HEK293 (cell line): Measurements from ENCODE around the gene SLC25A19.

Experiments
- CTCF ChIA-PET: fragments of 350-600 bp; formaldehyde crosslinking; extraction: SDS; loops from one replicate; lab custom pipeline; 2021; ENCODE audit warnings: antibody characterized with exemption; lab: Yijun Ruan, JAX
- POLR2A ChIA-PET: fragments of 300-600 bp; formaldehyde crosslinking; extraction: SDS; loops from one replicate; lab custom pipeline; 2020; ENCODE audit warnings: antibody characterized with exemption, inconsistent platforms; lab: Yijun Ruan, JAX
- H3K27ac ChIP-seq: fragments of 200-500 bp; sonication (Bioruptor generic); 2 replicates; pipeline ENCODE4 v1.5.1; 2014; ENCODE audit warnings: low read depth, low read length, control low read depth, inconsistent platforms; ENCODE audit errors: extremely low read depth
- H3K36me3 ChIP-seq, 2 experiments: fragments of 200-500 bp in 1 of 2; sonication (Bioruptor generic) in 1 of 2; 1 replicate in 1 of 2; 2 replicates in 1 of 2; pipeline ENCODE4 v1.5.1; 2014 to 2017; ENCODE audit warnings: inconsistent platforms in 2 of 2, low read length in 2 of 2; ENCODE audit not compliant: control insufficient read depth in 2 of 2, insufficient read depth in 1 of 2
- H3K4me1 ChIP-seq: fragments of 200-500 bp; sonication (Bioruptor generic); 2 replicates; pipeline ENCODE4 v1.5.1; 2014; ENCODE audit warnings: mild to moderate bottlenecking, low read length, inconsistent platforms; ENCODE audit not compliant: control insufficient read depth, insufficient read depth
- H3K4me3 ChIP-seq: 2 replicates; pipeline ENCODE4 v1.5.1; 2011; ENCODE audit warnings: low read depth, mild to moderate bottlenecking, control low read depth, low read length, moderate library complexity
- H3K9me3 ChIP-seq: fragments of 200-500 bp; sonication (Bioruptor generic); 2 replicates; pipeline ENCODE4 v1.5.1; 2014; ENCODE audit warnings: low read depth, low read length, inconsistent platforms; ENCODE audit not compliant: control insufficient read depth, insufficient read depth
- GFI1B ChIP-seq: fragments of 450-650 bp; formaldehyde crosslinking; IDR thresholded peaks from 2 replicates; pipeline ENCODE4 v1.5.1; 2016; ENCODE audit warnings: missing biosample characterization, missing genetic modification characterization
- MYNN ChIP-seq: fragments of 450-650 bp; formaldehyde crosslinking; IDR thresholded peaks from 2 replicates; pipeline ENCODE4 v1.5.1; 2016; ENCODE audit warnings: missing biosample characterization, missing genetic modification characterization, borderline replicate concordance
- PATZ1 ChIP-seq: fragments of 450-650 bp; formaldehyde crosslinking; IDR thresholded peaks from 2 replicates; pipeline ENCODE4 v1.5.1; 2016; ENCODE audit warnings: missing biosample characterization, missing genetic modification characterization
- RBAK ChIP-seq: fragments of 450-650 bp; formaldehyde crosslinking; IDR thresholded peaks from 2 replicates; pipeline ENCODE4 v1.5.1; 2016; ENCODE audit warnings: missing biosample characterization, missing genetic modification characterization
- SETDB1 ChIP-seq: IDR thresholded peaks from one replicate; pipeline ENCODE4 v1.6.1; 2017; ENCODE audit warnings: mild to moderate bottlenecking, low read length, moderate library complexity, mixed read lengths; ENCODE audit not compliant: insufficient read length
- TRIM28 ChIP-seq: IDR thresholded peaks from 2 replicates; pipeline ENCODE4 v1.6.1; 2011; ENCODE audit warnings: low read length, control low read depth, borderline replicate concordance
- WT1 ChIP-seq: fragments of 450-650 bp; formaldehyde crosslinking; IDR thresholded peaks from 2 replicates; pipeline ENCODE4 v1.5.1; 2016; ENCODE audit warnings: missing biosample characterization, missing genetic modification characterization
- ZBTB11 ChIP-seq: fragments of 450-650 bp; formaldehyde crosslinking; conservative IDR thresholded peaks from 2 replicates; pipeline ENCODE4 v1.5.1; 2016; ENCODE audit warnings: low read depth, missing biosample characterization, missing genetic modification characterization
- ZNF157 ChIP-seq: fragments of 450-650 bp; formaldehyde crosslinking; IDR thresholded peaks from 2 replicates; pipeline ENCODE4 v1.5.1; 2016; ENCODE audit warnings: missing biosample characterization, missing genetic modification characterization
- ZNF184 ChIP-seq: fragments of 450-650 bp; IDR thresholded peaks from 2 replicates; pipeline ENCODE4 v1.5.1; 2018; ENCODE audit warnings: missing biosample characterization, mild to moderate bottlenecking, missing genetic modification characterization
- ZNF202 ChIP-seq: fragments of 450-650 bp; formaldehyde crosslinking; IDR thresholded peaks from 2 replicates; pipeline ENCODE4 v1.5.1; 2016; ENCODE audit warnings: missing biosample characterization, missing genetic modification characterization, borderline replicate concordance
- ZNF23 ChIP-seq: fragments of 450-650 bp; formaldehyde crosslinking; IDR thresholded peaks from 2 replicates; pipeline ENCODE4 v1.5.1; 2016; ENCODE audit warnings: missing biosample characterization, missing genetic modification characterization, borderline replicate concordance
- ZNF24 ChIP-seq: fragments of 450-650 bp; formaldehyde crosslinking; IDR thresholded peaks from 2 replicates; pipeline ENCODE4 v1.5.1; 2016; ENCODE audit warnings: missing biosample characterization, missing genetic modification characterization
- ZNF266 ChIP-seq: fragments of 450-650 bp; formaldehyde crosslinking; IDR thresholded peaks from 2 replicates; pipeline ENCODE4 v1.5.1; 2016; ENCODE audit warnings: missing biosample characterization, missing genetic modification characterization, low read depth
- ZNF274 ChIP-seq, 2 experiments: fragments of 200-500 bp in 1 of 2; fragments of 450-650 bp in 1 of 2; sonication (Bioruptor generic) in 1 of 2; formaldehyde crosslinking in 1 of 2; IDR thresholded peaks; 2 replicates each; pipeline versions ENCODE4 v1.5.1 to v1.6.1; 2014 to 2016; ENCODE audit warnings: borderline replicate concordance in 1 of 2, inconsistent platforms in 1 of 2, low read length in 1 of 2, missing biosample characterization in 1 of 2, missing genetic modification characterization in 1 of 2
- ZNF350 ChIP-seq: fragments of 450-650 bp; formaldehyde crosslinking; IDR thresholded peaks from 2 replicates; pipeline ENCODE4 v1.5.0; 2017; ENCODE audit warnings: missing biosample characterization, mild to moderate bottlenecking, missing genetic modification characterization
- ZNF362 ChIP-seq: fragments of 450-650 bp; formaldehyde crosslinking; IDR thresholded peaks from 2 replicates; pipeline ENCODE4 v1.5.1; 2016; ENCODE audit warnings: missing biosample characterization, missing genetic modification characterization
- ZNF391 ChIP-seq: fragments of 450-650 bp; formaldehyde crosslinking; IDR thresholded peaks from 2 replicates; pipeline ENCODE4 v1.5.1; 2016; ENCODE audit warnings: low read depth, missing biosample characterization, missing genetic modification characterization, borderline replicate concordance
- ZNF398 ChIP-seq: fragments of 450-650 bp; formaldehyde crosslinking; IDR thresholded peaks from 2 replicates; pipeline ENCODE4 v1.5.1; 2017; ENCODE audit warnings: missing biosample characterization, missing genetic modification characterization
- ZNF433 ChIP-seq: fragments of 450-650 bp; formaldehyde crosslinking; IDR thresholded peaks from 2 replicates; pipeline ENCODE4 v1.5.1; 2016; ENCODE audit warnings: missing biosample characterization, missing genetic modification characterization, low read depth
- ZNF544 ChIP-seq: fragments of 450-650 bp; formaldehyde crosslinking; IDR thresholded peaks from 2 replicates; pipeline ENCODE4 v1.5.0; 2017; ENCODE audit warnings: missing biosample characterization, missing genetic modification characterization
- ZNF621 ChIP-seq: fragments of 450-650 bp; formaldehyde crosslinking; IDR thresholded peaks from 2 replicates; pipeline ENCODE4 v1.5.1; 2017; ENCODE audit warnings: missing biosample characterization, missing genetic modification characterization
- ZNF660 ChIP-seq: fragments of 450-650 bp; IDR thresholded peaks from 2 replicates; pipeline ENCODE4 v1.5.1; 2018; ENCODE audit warnings: missing biosample characterization, mild to moderate bottlenecking, missing genetic modification characterization
- ZNF670 ChIP-seq: fragments of 450-650 bp; formaldehyde crosslinking; IDR thresholded peaks from 2 replicates; pipeline ENCODE4 v1.5.1; 2016; ENCODE audit warnings: missing biosample characterization, missing genetic modification characterization, low read depth
- ZXDB ChIP-seq: fragments of 450-650 bp; formaldehyde crosslinking; IDR thresholded peaks from 2 replicates; pipeline ENCODE4 v1.5.1; 2016; ENCODE audit warnings: missing biosample characterization, missing genetic modification characterization

The SLC25A19 gene

GRCh38 chr17:75228305-75228704, 60.9 kb downstream of the SLC25A19 start:
- Histone ChIP-seq H3K4me1 (no peaks in the 10 kb centered on the region), H3K36me3 (peaks cover 65 to 97% of the 10 kb centered on the region in 2 experiments), H3K9me3 (no peaks in the 10 kb centered on the region), H3K4me3 (no peak overlapping the region), H3K27ac (no peak overlapping the region)
- ChIA-PET CTCF (interaction anchor here (1.8 to 5.7 kb wide), 3 partner anchors 12 to 184 kb away, joined by 5 to 54 read pairs (median 6); no protein-coding TSS in a partner anchor), POLR2A (interaction anchor here (0.9 to 2.8 kb wide), 4 partner anchors 9 to 119 kb away, joined by 3 to 16 read pairs (median 3); partner anchors contain the start of gene ARMC7)
- no peak for TF ChIP-seq MYNN
- no peak for TF ChIP-seq ZNF184 (tag by site-specific recombination)
- no peak for TF ChIP-seq ZNF274 (IDR thresholded peaks at IDR 0.05; ENCODE audit: low read length)
- TF ChIP-seq ZNF274 (tag by site-specific recombination; IDR thresholded peaks at IDR 0.05; ENCODE audit: borderline replicate concordance): no peak
- TF ChIP-seq WT1 (tag by site-specific recombination): no peak
- no peak for TF ChIP-seq ZNF391
- TF ChIP-seq ZNF157 (tag by site-specific recombination): no peak
- no peak for TF ChIP-seq ZNF24 (tag by site-specific recombination)
- TF ChIP-seq ZNF202 (tag by site-specific recombination): no peak
- TF ChIP-seq RBAK (tag by site-specific recombination): no peak
- TF ChIP-seq ZNF362 (tag by site-specific recombination): no peak
- no peak for TF ChIP-seq SETDB1
- TF ChIP-seq ZNF621 (tag by site-specific recombination): no peak

- CTCF ChIA-PET: interaction anchor here (5.7 kb wide), 1 partner anchor 12 kb away, joined by 54 read pairs; no protein-coding TSS in a partner anchor
- H3K4me1 ChIP-seq: no peaks in the 10 kb centered on the region
- no peaks in the 10 kb centered on the region for H3K9me3 ChIP-seq
- POLR2A ChIA-PET: interaction anchor here (0.7 to 2.8 kb wide), 3 partner anchors 9 to 271 kb away, joined by 3 to 16 read pairs (median 3); no protein-coding TSS in a partner anchor
- TF ChIP-seq ZNF660 (tag by site-specific recombination) (no peak), GFI1B (tag by site-specific recombination) (no peak), TRIM28 (no peak), ZNF544 (tag by site-specific recombination) (no peak), ZXDB (tag by site-specific recombination) (no peak), ZNF670 (no peak), ZNF266 (tag by site-specific recombination) (no peak), ZNF350 (tag by site-specific recombination) (no peak), ZNF362 (tag by site-specific recombination) (no peak), ZBTB11 (tag by site-specific recombination) (no peak), ZNF23 (tag by site-specific recombination) (no peak), PATZ1 (tag by site-specific recombination) (no peak), ZNF398 (tag by site-specific recombination) (no peak), ZNF433 (tag by site-specific recombination) (no peak)
- no peak overlapping the region for H3K4me3 ChIP-seq
- peaks cover 62 to 96% of the 10 kb centered on the region in 2 experiments for H3K36me3 ChIP-seq
- no peak overlapping the region for H3K27ac ChIP-seq
These were observed 61.5 kb downstream of the SLC25A19 start for GRCh38 chr17:75227729-75228128.
